HUDEP-2 (cell line): ENCODE measurements around the gene NFIX.

Experiments used
- DNase-seq, 76 experiments: peaks; one replicate each; lab custom pipeline; 2025; ENCODE audit not compliant: unreplicated experiment in 76 of 76; lab: John Stamatoyannopoulos, UW

The NFIX gene

GRCh38 chr19:13017306-13018034 lies 22.2 kb downstream of the NFIX start:
- DNase-seq: no peak

- DNase-seq: no peak
Measured at GRCh38 chr19:13018035-13018914, 23.0 kb downstream of the NFIX start.

- no peak for DNase-seq
Measured at GRCh38 chr19:13019332-13019731, 24.1 kb downstream of the NFIX start.

- DNase-seq: no peak
Measured at GRCh38 chr19:13020002-13020414, 24.7 kb downstream of the NFIX start.

- DNase-seq: peak in 21 of 76 experiments; percentile 14 to 65 (median 40)
Measured at GRCh38 chr19:13022111-13022858, 27.0 kb downstream of the NFIX start.

GRCh38 chr19:13022859-13023636 lies 27.8 kb downstream of the NFIX start:
- peak in 74 of 76 experiments; percentile 58 to 92 (median 80) for DNase-seq

- no peak for DNase-seq
Measured at GRCh38 chr19:13023656-13024055, 28.4 kb downstream of the NFIX start.

- no peak for DNase-seq
Measured at GRCh38 chr19:13024126-13024950, 29.1 kb downstream of the NFIX start.

GRCh38 chr19:13024951-13025697 lies 29.8 kb downstream of the NFIX start:
- no peak for DNase-seq

GRCh38 chr19:13025819-13026456 lies 30.7 kb downstream of the NFIX start:
- DNase-seq: no peak

GRCh38 chr19:13026462-13027370 lies 31.4 kb downstream of the NFIX start:
- peak in 1 of 76 experiments; percentile 9 for DNase-seq

- no peak for DNase-seq
Measured at GRCh38 chr19:13027557-13027956, 32.3 kb downstream of the NFIX start.

GRCh38 chr19:13028027-13028426 lies 32.8 kb downstream of the NFIX start:
- DNase-seq: no peak

- no peak for DNase-seq
Measured at GRCh38 chr19:13029301-13029880, 34.1 kb downstream of the NFIX start.

- peak in 44 of 76 experiments; percentile 21 to 66 (median 43) for DNase-seq
Measured at GRCh38 chr19:13029893-13030292, 34.6 kb downstream of the NFIX start.

GRCh38 chr19:13031917-13032623 lies 36.8 kb downstream of the NFIX start:
- DNase-seq: no peak
